H1 (cell line): ENCODE data around the gene DDX5. TPM values are rescaled to one million over a fixed set of nuclear protein-coding genes. Genes with fewer than 3 reads are reported as not detected.

ENCODE experiments used
- ATF2 ChIP-seq: IDR thresholded peaks from 2 replicates; pipeline ENCODE4 v1.6.1; 2012; ENCODE audit warnings: low read length, inconsistent platforms
- CHD2 ChIP-seq: IDR thresholded peaks from 2 replicates; pipeline ENCODE4 v1.6.1; 2012; ENCODE audit warnings: low read length, improper control_type of control experiment
- CHD7 ChIP-seq: fragments of 300-600 bp; sonication (generic); IDR thresholded peaks from 2 replicates; pipeline ENCODE4 v1.7.1; 2012; ENCODE audit warnings: low read length, moderate library complexity, mild to moderate bottlenecking, inconsistent platforms; ENCODE audit not compliant: insufficient replicate concordance
- GTF2F1 ChIP-seq: IDR thresholded peaks from 2 replicates; pipeline ENCODE4 v1.6.1; 2012; ENCODE audit warnings: low read depth, low read length, improper control_type of control experiment, borderline replicate concordance
- RAD21 ChIP-seq, 2 experiments: IDR thresholded peaks in 1 of 2; conservative IDR thresholded peaks in 1 of 2; 2 replicates each; pipeline ENCODE4 v1.6.1; 2011; ENCODE audit warnings: low read depth in 2 of 2, low read length in 2 of 2, improper control_type of control experiment in 1 of 2, inconsistent platforms in 1 of 2, mild to moderate bottlenecking in 1 of 2, moderate library complexity in 1 of 2
- SRF ChIP-seq: IDR thresholded peaks from 2 replicates; pipeline ENCODE4 v1.6.1; 2011; ENCODE audit warnings: mild to moderate bottlenecking, low read depth, low read length, moderate library complexity
- TAF7 ChIP-seq: optimal IDR thresholded peaks from 2 replicates; pipeline ENCODE3; 2011; ENCODE audit warnings: low read depth, mild to moderate bottlenecking, inconsistent platforms, low read length, moderate library complexity, borderline replicate concordance
- polyA plus RNA-seq, 7 experiments: library from polyadenylated mRNA; depleted of rRNA in 3 of 7; stranded (reverse) in 5 of 7; unstranded in 2 of 7; fragments of >200 nt in 5 of 7; fragments of 200-250 nt in 2 of 7; gene quantifications; 1 replicate in 5 of 7; 2 replicates in 1 of 7; 4 replicates in 1 of 7; pipeline versions ENCODE4 v1.2.1 to v1.2.3, GENCODE V29; 2011 to 2013; ENCODE audit warnings: missing spikeins in 2 of 7, mixed read lengths in 2 of 7
- total RNA-seq: library from RNA; stranded (reverse); fragmentation: NEBNext Ultra II Directional; extraction: Animal tissue kit (Norgen Biotek cat#: 25700); gene quantifications from 2 replicates; pipeline ENCODE4 v1.2.1, GENCODE V29; 2021

The DDX5 gene
- total and polyA plus RNA-seq, 2 of the 8 experiments (the other 6 are each of a cell fraction or from before 2014, with no cell fraction given), result 572 to 591 TPM

- TF ChIP-seq CHD7 (no peak), CHD2 (peak; percentile 91), RAD21 (IDR thresholded peaks at IDR 0.05 in 1 of 2, conservative IDR thresholded peaks at IDR 0.05 in 1 of 2; ENCODE audit: low read depth in 2 of 2, low read length in 2 of 2) (peak in 1 of 2 experiments; percentile 2; a peak in 1 of 4 replicates), ATF2 (peak; percentile 85; the same call in 1 of the 2 replicates), TAF7 (peak; percentile 63), GTF2F1 (0 out of 2 replicates have a peak, but pooled peaks have one; percentile 25), SRF (peak; percentile 34; the same call in 1 of the 2 replicates)
Measured at GRCh38 chr17:64506576-64507412, 705 bp upstream of the DDX5 start, which contains the start of gene CEP95 (continued).
